Caco-2 (cell line): ENCODE data around the gene VASH1. TPM values are rescaled to one million over a fixed set of nuclear protein-coding genes. Genes with fewer than 3 reads are reported as not detected.

Experiments
- BruUV-seq: library from RNA; stranded (reverse); fragments of 400-500 nt; replicated peaks from 2 replicates; lab custom pipeline; 2021; lab: Mats Ljungman, UMichigan
- CTCF ChIA-PET: fragments of 300-600 bp; sonication (Branson Sonifier 250); formaldehyde crosslinking; loops from one replicate; lab custom pipeline; 2022; ENCODE audit warnings: antibody characterized with exemption; lab: Charles Lee
- POLR2A ChIA-PET: fragments of 300-600 bp; sonication (Branson Sonifier 250); formaldehyde crosslinking; loops from one replicate; lab custom pipeline; 2022; ENCODE audit warnings: antibody characterized with exemption; lab: Charles Lee
- DNase-seq, 2 experiments: peaks; one replicate each; pipeline versions ENCODE4 v3.0.0 to v3.0.0-alpha.2; 2020 to 2022
- H3K27me3 ChIP-seq: replicated peaks from 2 replicates; pipeline ENCODE4 v1.6.0; 2011; ENCODE audit warnings: low read length; ENCODE audit not compliant: control insufficient read depth, insufficient read depth
- H3K36me3 ChIP-seq: 2 replicates; pipeline ENCODE4 v1.5.1; 2011; ENCODE audit warnings: low read length; ENCODE audit not compliant: control insufficient read depth, insufficient read depth
- H3K4me1 ChIP-seq: fragments of 250-450 bp; sonication (Bioruptor Pico); 2 replicates; pipeline ENCODE4 v1.5.1; 2020; ENCODE audit warnings: mild to moderate bottlenecking
- H3K4me3 ChIP-seq: 2 replicates; pipeline ENCODE4 v1.5.1; 2011; ENCODE audit warnings: low read depth, mild to moderate bottlenecking, control low read depth, low read length
- H3K9me3 ChIP-seq: fragments of 250-450 bp; sonication (Bioruptor Pico); 2 replicates; pipeline ENCODE4 v1.5.1; 2020; ENCODE audit warnings: mild to moderate bottlenecking, moderate library complexity
- H3K27ac Mint-ChIP-seq: one replicate; pipeline ENCODE4 v1.8.0; 2022; ENCODE audit warnings: mixed read lengths; ENCODE audit not compliant: unreplicated experiment
- H3K27me3 Mint-ChIP-seq: one replicate; pipeline ENCODE4 v1.8.0; 2022; ENCODE audit warnings: mixed read lengths; ENCODE audit not compliant: insufficient read depth, unreplicated experiment
- H3K36me3 Mint-ChIP-seq: one replicate; pipeline ENCODE4 v1.8.0; 2022; ENCODE audit warnings: mild to moderate bottlenecking, mixed read lengths; ENCODE audit not compliant: insufficient read depth, unreplicated experiment
- H3K4me1 Mint-ChIP-seq: one replicate; pipeline ENCODE4 v1.8.0; 2022; ENCODE audit warnings: low read depth, mixed read lengths; ENCODE audit not compliant: unreplicated experiment
- H3K4me3 Mint-ChIP-seq: one replicate; pipeline ENCODE4 v1.8.0; 2022; ENCODE audit warnings: mild to moderate bottlenecking, moderate library complexity, mixed read lengths; ENCODE audit not compliant: unreplicated experiment
- H3K9me3 Mint-ChIP-seq: one replicate; pipeline ENCODE4 v1.8.0; 2022; ENCODE audit warnings: mixed read lengths; ENCODE audit not compliant: unreplicated experiment
- intact Hi-C: fragments of 100-400 bp; cut with micrococcal nuclease; formaldehyde crosslinking; loops from one replicate; pipeline ENCODE4 v1.10.0; 2022; ENCODE audit not compliant: unreplicated experiment
- total RNA-seq: library from RNA; stranded (reverse); gene quantifications from 2 replicates; pipeline ENCODE4 v1.2.3, GENCODE V29; 2022
- TF ChIP-seq, protein P1 (sequence below), 2 experiments: fragments of 200-600 bp in 1 of 2; IDR thresholded peaks; 1 replicate in 1 of 2; 2 replicates in 1 of 2; pipeline versions ENCODE4 v1.5.1 to v1.8.0; 2011 to 2022; ENCODE audit warnings: antibody characterized with exemption in 1 of 2, control low read depth in 1 of 2, inconsistent platforms in 1 of 2, low read depth in 1 of 2, low read length in 1 of 2, mild to moderate bottlenecking in 1 of 2, moderate library complexity in 1 of 2; ENCODE audit not compliant: insufficient read depth in 1 of 2, severe bottlenecking in 1 of 2, unreplicated experiment in 1 of 2

Gene VASH1
- total RNA-seq, 1 experiment from 2014 or later, result 0.18 TPM

DNA sequence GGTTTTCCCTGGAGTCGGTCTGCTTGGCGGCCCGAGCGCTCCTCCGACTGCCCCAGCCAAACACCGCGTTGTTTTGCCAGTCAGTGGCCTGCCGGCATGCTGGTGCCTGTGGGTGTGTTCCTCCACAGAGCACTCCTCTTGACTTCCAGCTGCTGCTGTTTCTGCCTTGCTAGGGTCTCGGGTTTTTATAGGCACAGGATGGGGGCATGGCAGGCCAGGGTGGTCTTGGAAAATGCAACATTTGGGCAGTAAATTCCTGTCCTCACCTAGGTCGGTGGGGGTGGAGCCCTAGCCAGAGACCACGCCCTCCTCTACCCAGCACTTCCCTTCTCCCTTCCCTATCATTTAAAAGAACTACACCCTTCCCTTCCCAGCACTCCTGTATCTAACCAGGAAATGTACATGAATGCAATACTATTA lies 34.7 kb upstream of the VASH1 start:
- DNase-seq, result no peak
- Mint-ChIP-seq H3K4me1 (no peaks in the 10 kb centered on the region), H3K36me3 (no peaks in the 10 kb centered on the region), H3K4me3 (no peak overlapping the region), H3K27ac (no peak overlapping the region), H3K27me3 (peaks cover 13% of the 10 kb centered on the region), H3K9me3 (no peaks in the 10 kb centered on the region)
- H3K36me3 ChIP-seq, result no peaks in the 10 kb centered on the region
- intact Hi-C loops, result no loop called here
- ChIA-PET CTCF (no interaction called here), POLR2A (no interaction called here)
- TF ChIP-seq, protein P1, sequence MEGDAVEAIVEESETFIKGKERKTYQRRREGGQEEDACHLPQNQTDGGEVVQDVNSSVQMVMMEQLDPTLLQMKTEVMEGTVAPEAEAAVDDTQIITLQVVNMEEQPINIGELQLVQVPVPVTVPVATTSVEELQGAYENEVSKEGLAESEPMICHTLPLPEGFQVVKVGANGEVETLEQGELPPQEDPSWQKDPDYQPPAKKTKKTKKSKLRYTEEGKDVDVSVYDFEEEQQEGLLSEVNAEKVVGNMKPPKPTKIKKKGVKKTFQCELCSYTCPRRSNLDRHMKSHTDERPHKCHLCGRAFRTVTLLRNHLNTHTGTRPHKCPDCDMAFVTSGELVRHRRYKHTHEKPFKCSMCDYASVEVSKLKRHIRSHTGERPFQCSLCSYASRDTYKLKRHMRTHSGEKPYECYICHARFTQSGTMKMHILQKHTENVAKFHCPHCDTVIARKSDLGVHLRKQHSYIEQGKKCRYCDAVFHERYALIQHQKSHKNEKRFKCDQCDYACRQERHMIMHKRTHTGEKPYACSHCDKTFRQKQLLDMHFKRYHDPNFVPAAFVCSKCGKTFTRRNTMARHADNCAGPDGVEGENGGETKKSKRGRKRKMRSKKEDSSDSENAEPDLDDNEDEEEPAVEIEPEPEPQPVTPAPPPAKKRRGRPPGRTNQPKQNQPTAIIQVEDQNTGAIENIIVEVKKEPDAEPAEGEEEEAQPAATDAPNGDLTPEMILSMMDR (IDR thresholded peaks at IDR 0.05; ENCODE audit: insufficient read depth in 1 of 2, low read depth in 1 of 2, low read length in 1 of 2, severe bottlenecking in 1 of 2, unreplicated experiment in 1 of 2), result no peak
- BruUV-seq, result no TSS peak
- H3K9me3 ChIP-seq, result no peaks in the 10 kb centered on the region
- H3K27me3 ChIP-seq, result no peaks in the 10 kb centered on the region
- no peak overlapping the region for H3K4me3 ChIP-seq
- no peaks in the 10 kb centered on the region for H3K4me1 ChIP-seq

DNA sequence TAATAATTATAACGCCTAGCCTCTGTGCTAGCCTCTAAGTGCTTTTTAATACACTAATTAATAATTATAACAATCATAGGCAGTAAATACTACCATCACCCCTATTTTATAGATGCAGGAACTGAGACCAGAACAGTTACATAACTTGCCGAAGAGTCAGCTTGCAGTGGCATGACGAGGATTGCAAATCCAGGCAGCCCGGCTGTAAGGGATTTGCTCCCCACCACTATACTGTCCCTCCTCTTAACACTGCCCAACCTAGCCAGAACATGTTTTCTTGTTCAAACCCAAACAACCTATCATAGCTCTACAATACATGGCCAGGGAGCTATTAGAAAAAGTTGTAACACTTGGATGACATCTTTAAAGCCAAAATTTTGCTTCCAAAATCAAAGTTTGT lies 33.9 kb upstream of the VASH1 start:
- DNase-seq, result no peak
- TF ChIP-seq, protein P1 (IDR thresholded peaks at IDR 0.05; ENCODE audit: insufficient read depth in 1 of 2, low read depth in 1 of 2, low read length in 1 of 2, severe bottlenecking in 1 of 2, unreplicated experiment in 1 of 2), result no peak
- Mint-ChIP-seq H3K27ac (no peak overlapping the region), H3K9me3 (no peaks in the 10 kb centered on the region), H3K36me3 (no peaks in the 10 kb centered on the region), H3K4me3 (no peak overlapping the region), H3K4me1 (no peaks in the 10 kb centered on the region), H3K27me3 (peaks cover 13% of the 10 kb centered on the region)
- Histone ChIP-seq H3K4me1 (no peaks in the 10 kb centered on the region), H3K27me3 (no peaks in the 10 kb centered on the region), H3K9me3 (no peaks in the 10 kb centered on the region), H3K36me3 (no peaks in the 10 kb centered on the region), H3K4me3 (no peak overlapping the region)
- no TSS peak for BruUV-seq
- ChIA-PET CTCF (no interaction called here), POLR2A (no interaction called here)
- intact Hi-C loops, result no loop called here

DNA sequence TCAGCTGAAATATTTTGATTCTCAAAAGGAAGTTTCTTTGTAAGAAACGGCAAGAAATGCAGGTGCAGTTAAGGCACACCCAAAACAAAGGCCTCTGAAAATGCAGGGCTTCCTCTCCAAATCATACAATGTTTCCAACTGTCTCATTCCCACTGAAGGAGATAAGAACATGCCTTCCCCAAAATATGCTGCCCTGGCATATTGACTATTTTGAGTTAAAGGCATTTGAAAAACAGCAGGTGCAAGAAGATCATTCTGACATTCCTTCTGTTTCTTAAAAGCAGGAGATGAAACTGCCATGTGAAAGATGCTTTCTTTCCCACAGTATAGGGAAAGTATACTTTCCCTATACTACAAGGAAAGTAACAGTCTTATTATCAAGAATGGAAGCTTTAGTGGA lies 33.4 kb upstream of the VASH1 start:
- Histone ChIP-seq H3K4me3 (no peak overlapping the region), H3K36me3 (no peaks in the 10 kb centered on the region), H3K9me3 (no peaks in the 10 kb centered on the region), H3K4me1 (no peaks in the 10 kb centered on the region), H3K27me3 (no peaks in the 10 kb centered on the region)
- ChIA-PET CTCF (no interaction called here), POLR2A (no interaction called here)
- Mint-ChIP-seq H3K4me3 (no peak overlapping the region), H3K27me3 (peaks cover 13% of the 10 kb centered on the region), H3K4me1 (no peaks in the 10 kb centered on the region), H3K36me3 (no peaks in the 10 kb centered on the region), H3K27ac (no peak overlapping the region), H3K9me3 (no peaks in the 10 kb centered on the region)
- no peak for DNase-seq
- no TSS peak for BruUV-seq
- TF ChIP-seq, protein P1 (IDR thresholded peaks at IDR 0.05; ENCODE audit: insufficient read depth in 1 of 2, low read depth in 1 of 2, low read length in 1 of 2, severe bottlenecking in 1 of 2, unreplicated experiment in 1 of 2), result no peak
- intact Hi-C loops, result no loop called here
